ENCODE results near the gene TSGA10IP.

DNA sequence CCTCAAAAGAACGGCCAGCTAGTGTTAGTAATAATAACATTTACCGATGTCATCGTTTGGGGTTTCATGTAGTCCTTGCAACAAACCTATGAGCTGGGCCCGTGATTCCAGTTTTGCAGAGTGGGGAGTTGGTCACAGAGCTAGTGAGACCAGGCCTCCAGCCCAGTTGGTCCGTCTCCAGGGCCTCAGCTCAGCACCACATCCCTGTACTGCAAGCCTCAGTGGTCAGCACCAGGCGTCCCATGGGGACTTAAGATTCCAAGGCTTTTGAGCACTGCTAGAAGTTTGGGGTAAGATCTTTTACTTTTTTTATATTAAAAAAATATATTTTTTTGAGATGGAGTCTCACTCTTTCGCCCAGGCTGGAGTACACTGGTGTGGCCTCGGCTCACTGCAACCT lies 1.1 kb upstream of the TSGA10IP start:
- TF ChIP-seq CTCF (conservative IDR thresholded peaks at IDR 0.05; ENCODE audit: low read length) (no peak), EZH2phosphoT487 (IDR thresholded peaks at IDR 0.05; ENCODE audit: borderline replicate concordance) (no peak)
